GM13977 (cell line): Measurements from ENCODE around the gene KRTAP3-3.

ENCODE experiments used
- DNase-seq: peaks from one replicate; pipeline ENCODE4 v3.0.0; 2012; ENCODE audit warnings: low spot score
- CTCF ChIP-seq: IDR thresholded peaks from 2 replicates; pipeline ENCODE4 v1.5.1; 2012; ENCODE audit warnings: mild to moderate bottlenecking, control low read depth; ENCODE audit not compliant: insufficient read depth; ENCODE audit errors: extremely low read depth, missing control alignments
- in situ Hi-C: fragments of 300-500 bp; cut with MboI; formaldehyde crosslinking; loops from one replicate; pipeline ENCODE4 v1.12.0; 2022; ENCODE audit warnings: low sequenced_read_pairs, low pct_unique_long_range_greater_than_20kb, mixed read lengths, inconsistent platforms; ENCODE audit not compliant: unreplicated experiment

KRTAP3-3 gene

GRCh38 chr17:40947929-40948328, 46.0 kb downstream of the KRTAP3-3 start:
- TF ChIP-seq CTCF: no peak
- no peak for DNase-seq
- in situ Hi-C loops: no loop called here

- DNase-seq: no peak
- in situ Hi-C loops: no loop called here
- no peak for TF ChIP-seq CTCF
These were observed 48.5 kb downstream of the KRTAP3-3 start for GRCh38 chr17:40945414-40945813.

- no peak for TF ChIP-seq CTCF
- in situ Hi-C loops: no loop called here
- no peak for DNase-seq
These were observed 49.4 kb downstream of the KRTAP3-3 start for GRCh38 chr17:40944531-40944930.
